Duodenal mucosa (tissue), 2 donors: Measurements from ENCODE around the gene METTL25B.
"Not testable (repeated sequence)": the region's sequence is repeated elsewhere in the genome, so short reads cannot be mapped to it uniquely, and the experiment has no call there.

Experiments used
- H3K27ac ChIP-seq: one replicate; pipeline ENCODE4 v1.7.0; 2013; ENCODE audit warnings: low read depth, low read length
- H3K27me3 ChIP-seq, 2 donors: one replicate each; pipeline ENCODE4 v1.7.0; 2013; ENCODE audit warnings: low read length in 2 of 2, control low read depth in 1 of 2; ENCODE audit not compliant: insufficient read depth in 2 of 2, control insufficient read depth in 1 of 2
- H3K36me3 ChIP-seq, 2 donors: one replicate each; pipeline ENCODE4 v1.7.0; 2013; ENCODE audit warnings: low read length in 2 of 2, control low read depth in 1 of 2; ENCODE audit not compliant: insufficient read depth in 2 of 2, control insufficient read depth in 1 of 2
- H3K4me1 ChIP-seq, 2 donors: one replicate each; pipeline ENCODE4 v1.7.0; 2013; ENCODE audit warnings: low read length in 2 of 2, control low read depth in 1 of 2; ENCODE audit not compliant: insufficient read depth in 2 of 2, control insufficient read depth in 1 of 2
- H3K4me3 ChIP-seq, 2 donors: one replicate each; pipeline ENCODE4 v1.7.0; 2013; ENCODE audit warnings: low read length in 2 of 2, low read depth in 1 of 2
- H3K9ac ChIP-seq, 2 donors: one replicate each; pipeline ENCODE4 v1.7.0; 2013; ENCODE audit warnings: low read length in 2 of 2, low read depth in 1 of 2
- H3K9me3 ChIP-seq, 2 donors: one replicate each; pipeline ENCODE4 v1.7.0; 2013; ENCODE audit warnings: low read length in 2 of 2, control low read depth in 1 of 2; ENCODE audit not compliant: control insufficient read depth in 1 of 2

Gene METTL25B

GRCh38 chr1:156756355-156756754 lies 28.1 kb downstream of the METTL25B start:
- no peak overlapping the region for H3K9ac ChIP-seq
- no peak overlapping the region for H3K4me3 ChIP-seq
- peaks cover 0 to 1% of the 10 kb centered on the region in 2 donors for H3K9me3 ChIP-seq
- no peak overlapping the region for H3K27ac ChIP-seq
- H3K27me3 ChIP-seq, result no peaks in the 10 kb centered on the region
- peaks cover 9 to 14% of the 10 kb centered on the region in 2 donors for H3K4me1 ChIP-seq
- H3K36me3 ChIP-seq, result no peaks in the 10 kb centered on the region

DNA sequence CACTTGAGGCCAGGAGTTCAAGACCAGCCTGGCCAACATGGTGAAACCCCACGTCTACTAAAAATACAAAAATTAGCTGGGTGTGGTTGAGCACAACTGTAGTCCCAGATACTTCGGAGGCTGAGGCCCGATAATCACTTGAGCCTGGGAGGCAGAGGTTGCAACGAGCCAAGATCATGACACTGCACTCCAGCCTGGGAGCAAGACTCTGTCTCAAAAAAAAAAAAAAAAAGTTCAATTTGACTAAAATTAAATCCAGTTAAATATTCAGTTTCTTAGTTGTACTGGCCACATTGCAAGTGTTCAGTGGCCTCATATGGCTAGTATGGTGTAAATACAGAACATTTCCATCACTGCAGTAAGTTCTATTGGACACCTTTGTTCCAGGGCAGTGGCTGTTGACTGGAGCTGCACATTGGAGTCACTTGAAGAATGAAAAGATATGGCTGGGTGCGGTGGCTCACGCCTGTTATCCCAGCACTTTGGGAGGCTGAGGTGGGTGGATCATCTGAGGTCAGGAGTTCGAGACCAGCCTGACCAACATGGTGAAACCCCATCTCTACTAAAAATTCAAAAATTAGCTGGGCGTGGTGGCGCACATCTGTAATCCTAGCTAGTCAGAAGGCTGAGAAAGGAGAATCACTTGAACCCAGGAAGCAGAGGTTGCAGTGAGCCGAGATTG lies 29.4 kb downstream of the METTL25B start:
- H3K36me3 ChIP-seq, H3K9ac ChIP-seq, H3K27me3 ChIP-seq, H3K9me3 ChIP-seq, H3K4me3 ChIP-seq, H3K27ac ChIP-seq, H3K4me1 ChIP-seq: not testable (repeated sequence)

- no peaks in the 10 kb centered on the region for H3K36me3 ChIP-seq
- no peak overlapping the region for H3K27ac ChIP-seq
- no peak overlapping the region for H3K4me3 ChIP-seq
- H3K27me3 ChIP-seq, result no peaks in the 10 kb centered on the region
- no peaks in the 10 kb centered on the region for H3K9me3 ChIP-seq
- no peak overlapping the region for H3K9ac ChIP-seq
- no peaks in the 10 kb centered on the region for H3K4me1 ChIP-seq
Measured at GRCh38 chr1:156760092-156760795, 32.0 kb downstream of the METTL25B start.

DNA sequence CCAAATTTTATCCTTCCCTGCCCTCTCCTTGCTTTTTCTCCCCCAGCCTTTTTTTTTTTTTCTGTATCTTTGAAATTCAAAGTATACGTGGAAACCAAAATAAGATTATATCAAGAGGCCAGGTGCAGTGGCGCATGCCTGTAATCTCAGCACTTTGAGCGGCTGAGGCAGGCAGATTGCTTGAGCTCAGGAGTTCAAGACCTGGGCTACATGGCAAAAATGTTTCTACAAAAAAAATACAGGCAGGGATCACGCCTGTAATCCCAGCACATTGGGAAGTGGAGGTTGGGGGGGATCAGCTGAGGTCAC lies 32.5 kb downstream of the METTL25B start:
- no peaks in the 10 kb centered on the region for H3K9me3 ChIP-seq
- no peak overlapping the region for H3K4me3 ChIP-seq
- H3K27me3 ChIP-seq, result no peaks in the 10 kb centered on the region
- H3K4me1 ChIP-seq, result peaks cover under 1 to 1% of the 10 kb centered on the region in 2 donors
- no peak overlapping the region for H3K27ac ChIP-seq
- no peak overlapping the region for H3K9ac ChIP-seq
- no peaks in the 10 kb centered on the region for H3K36me3 ChIP-seq

DNA sequence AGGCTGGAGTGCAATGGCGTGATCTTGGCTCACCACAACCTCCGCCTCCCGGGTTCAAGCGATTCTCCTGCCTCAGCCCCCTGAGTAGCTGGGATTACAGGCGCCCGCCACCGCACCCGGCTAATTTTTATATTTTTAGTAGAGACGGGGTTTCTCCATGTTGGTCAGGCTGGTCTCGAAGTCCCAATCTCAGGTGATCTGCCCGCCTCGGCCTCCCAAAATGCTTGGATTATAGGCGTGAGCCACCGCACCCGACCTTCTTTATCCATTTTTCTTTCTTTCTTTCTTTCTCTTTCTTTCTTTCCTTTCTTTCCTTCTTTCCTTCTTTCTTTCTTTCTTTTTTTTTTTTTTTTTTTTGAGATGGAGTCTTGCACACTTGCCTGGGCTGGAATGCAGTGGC lies 36.9 kb downstream of the METTL25B start:
- not testable (repeated sequence) for H3K9ac ChIP-seq, H3K4me3 ChIP-seq, H3K9me3 ChIP-seq, H3K36me3 ChIP-seq, H3K27ac ChIP-seq, H3K27me3 ChIP-seq
- peaks cover 25 to 26% of the 10 kb centered on the region in 2 donors for H3K4me1 ChIP-seq

- Histone ChIP-seq H3K4me1 (peaks cover 30% of the 10 kb centered on the region in 2 donors), H3K9me3 (no peaks in the 10 kb centered on the region), H3K27ac (no peak overlapping the region), H3K9ac (peak overlapping the region; percentile 74 to 84), H3K4me3 (peak overlapping the region; percentile 87 to 90), H3K36me3 (no peaks in the 10 kb centered on the region), H3K27me3 (no peaks in the 10 kb centered on the region)
Measured at GRCh38 chr1:156765666-156766065, 37.4 kb downstream of the METTL25B start.

GRCh38 chr1:156766298-156767100 lies 38.2 kb downstream of the METTL25B start:
- Histone ChIP-seq H3K4me3 (peak overlapping the region; percentile 87 to 90), H3K4me1 (peaks cover 31 to 37% of the 10 kb centered on the region in 2 donors), H3K27ac (no peak overlapping the region), H3K9me3 (no peaks in the 10 kb centered on the region), H3K27me3 (no peaks in the 10 kb centered on the region), H3K9ac (peak overlapping the region; percentile 74 to 84), H3K36me3 (no peaks in the 10 kb centered on the region)

DNA sequence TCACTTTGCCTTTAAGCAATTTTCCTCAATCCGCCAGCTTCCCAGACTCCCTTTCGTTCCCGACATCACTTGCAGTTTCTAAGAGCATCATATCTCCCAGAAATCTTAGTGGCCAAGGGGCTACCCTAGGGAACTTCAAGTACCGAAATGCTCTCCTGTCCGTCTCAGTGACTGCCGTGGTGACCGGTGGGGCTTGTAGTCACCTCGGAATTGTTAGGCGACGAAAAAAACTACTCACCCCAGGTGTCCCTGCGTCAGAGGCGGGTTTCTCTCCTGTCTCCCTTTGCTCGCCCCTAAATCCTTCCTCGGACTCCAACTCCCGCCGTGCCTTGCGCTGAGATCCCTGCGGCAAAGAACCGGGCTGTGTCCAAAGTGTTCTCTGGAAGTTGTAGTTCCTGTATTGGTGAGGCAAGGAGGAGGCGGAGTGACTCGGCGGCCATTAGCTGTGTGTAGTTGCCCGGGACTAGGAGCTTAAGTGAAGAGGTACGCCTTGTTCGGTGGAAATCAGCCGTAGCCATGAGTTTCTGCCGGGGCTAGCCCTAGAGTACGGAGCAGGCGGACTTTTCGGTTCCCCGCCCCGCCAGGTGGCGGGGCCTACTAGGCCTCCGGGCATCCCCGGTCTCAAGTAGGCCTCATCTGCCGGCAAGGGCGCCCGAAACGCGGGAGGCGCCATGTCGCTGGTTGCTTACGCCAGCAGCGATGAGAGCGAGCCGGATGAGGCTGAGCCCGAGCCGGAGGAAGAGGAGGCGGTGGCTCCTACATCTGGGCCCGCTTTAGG lies 39.0 kb downstream of the METTL25B start, which contains the start of gene PRCC:
PRCC (plus strand) TSS at position 435 of the 778 bp plus-strand sequence; CDS start at position 672, 237 bp downstream.
- Histone ChIP-seq H3K9me3 (no peaks in the 10 kb centered on the region), H3K27ac (peak within 1 kb of the TSS; percentile 87), H3K9ac (peak within 1 kb of the TSS; percentile 91 to 95), H3K4me1 (peaks cover 31 to 40% of the 10 kb centered on the region in 2 donors), H3K4me3 (peak within 1 kb of the TSS; percentile 90 to 95), H3K36me3 (no peaks in the 10 kb centered on the region), H3K27me3 (no peaks in the 10 kb centered on the region)

DNA sequence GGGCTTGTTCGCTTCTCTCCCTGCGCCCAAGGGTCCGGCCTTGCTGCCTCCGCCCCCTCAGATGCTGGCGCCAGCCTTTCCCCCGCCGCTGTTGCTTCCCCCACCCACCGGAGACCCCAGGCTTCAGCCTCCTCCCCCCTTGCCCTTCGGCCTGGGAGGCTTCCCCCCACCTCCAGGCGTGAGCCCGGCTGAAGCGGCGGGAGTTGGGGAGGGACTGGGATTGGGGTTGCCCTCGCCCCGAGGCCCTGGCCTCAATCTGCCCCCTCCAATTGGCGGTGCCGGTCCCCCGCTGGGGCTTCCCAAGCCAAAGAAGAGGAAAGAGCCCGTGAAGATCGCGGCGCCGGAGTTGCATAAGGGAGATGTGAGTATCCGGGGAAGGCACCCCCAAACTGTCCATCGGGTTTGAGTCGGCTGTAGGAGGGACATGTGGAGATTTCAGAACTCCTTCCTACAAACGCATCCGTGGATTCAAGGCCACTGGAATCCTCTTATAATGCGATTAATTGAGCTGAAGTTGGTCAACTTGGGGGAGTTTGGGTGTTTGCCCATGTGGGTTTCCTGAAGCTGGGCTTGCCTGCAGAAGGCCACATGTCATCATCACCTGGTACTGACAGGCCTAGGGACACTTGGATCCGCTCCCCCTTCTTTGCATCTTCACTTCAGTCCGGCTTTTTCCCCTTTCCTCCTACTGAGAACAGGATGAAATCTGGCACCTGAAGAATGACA lies 39.8 kb downstream of the METTL25B start:
- Histone ChIP-seq H3K9ac (peak overlapping the region; percentile 91 to 95), H3K4me1 (peaks cover 38 to 47% of the 10 kb centered on the region in 2 donors), H3K27me3 (no peaks in the 10 kb centered on the region), H3K36me3 (no peaks in the 10 kb centered on the region), H3K4me3 (peak overlapping the region; percentile 90 to 95), H3K9me3 (no peaks in the 10 kb centered on the region), H3K27ac (peak overlapping the region; percentile 87)
